GM10266 (cell line): Measurements from ENCODE around the gene TRAF2.

ENCODE experiments used
- DNase-seq: peaks from one replicate; pipeline ENCODE4 v3.0.0; 2012; ENCODE audit errors: extremely low spot score
- TF ChIP-seq, protein P1 (sequence below): IDR thresholded peaks from 2 replicates; pipeline ENCODE4 v1.5.1; 2012; ENCODE audit warnings: mild to moderate bottlenecking, low read depth; ENCODE audit not compliant: control insufficient read depth, insufficient read depth; ENCODE audit errors: missing control alignments

TRAF2 gene

GRCh38 chr9:136910197-136910900 lies 24.0 kb downstream of the TRAF2 start:
- no peak for DNase-seq
- TF ChIP-seq, protein P1, sequence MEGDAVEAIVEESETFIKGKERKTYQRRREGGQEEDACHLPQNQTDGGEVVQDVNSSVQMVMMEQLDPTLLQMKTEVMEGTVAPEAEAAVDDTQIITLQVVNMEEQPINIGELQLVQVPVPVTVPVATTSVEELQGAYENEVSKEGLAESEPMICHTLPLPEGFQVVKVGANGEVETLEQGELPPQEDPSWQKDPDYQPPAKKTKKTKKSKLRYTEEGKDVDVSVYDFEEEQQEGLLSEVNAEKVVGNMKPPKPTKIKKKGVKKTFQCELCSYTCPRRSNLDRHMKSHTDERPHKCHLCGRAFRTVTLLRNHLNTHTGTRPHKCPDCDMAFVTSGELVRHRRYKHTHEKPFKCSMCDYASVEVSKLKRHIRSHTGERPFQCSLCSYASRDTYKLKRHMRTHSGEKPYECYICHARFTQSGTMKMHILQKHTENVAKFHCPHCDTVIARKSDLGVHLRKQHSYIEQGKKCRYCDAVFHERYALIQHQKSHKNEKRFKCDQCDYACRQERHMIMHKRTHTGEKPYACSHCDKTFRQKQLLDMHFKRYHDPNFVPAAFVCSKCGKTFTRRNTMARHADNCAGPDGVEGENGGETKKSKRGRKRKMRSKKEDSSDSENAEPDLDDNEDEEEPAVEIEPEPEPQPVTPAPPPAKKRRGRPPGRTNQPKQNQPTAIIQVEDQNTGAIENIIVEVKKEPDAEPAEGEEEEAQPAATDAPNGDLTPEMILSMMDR = no peak

GRCh38 chr9:136910901-136911245 lies 24.6 kb downstream of the TRAF2 start:
- TF ChIP-seq, protein P1 = no peak
- DNase-seq = no peak

DNA sequence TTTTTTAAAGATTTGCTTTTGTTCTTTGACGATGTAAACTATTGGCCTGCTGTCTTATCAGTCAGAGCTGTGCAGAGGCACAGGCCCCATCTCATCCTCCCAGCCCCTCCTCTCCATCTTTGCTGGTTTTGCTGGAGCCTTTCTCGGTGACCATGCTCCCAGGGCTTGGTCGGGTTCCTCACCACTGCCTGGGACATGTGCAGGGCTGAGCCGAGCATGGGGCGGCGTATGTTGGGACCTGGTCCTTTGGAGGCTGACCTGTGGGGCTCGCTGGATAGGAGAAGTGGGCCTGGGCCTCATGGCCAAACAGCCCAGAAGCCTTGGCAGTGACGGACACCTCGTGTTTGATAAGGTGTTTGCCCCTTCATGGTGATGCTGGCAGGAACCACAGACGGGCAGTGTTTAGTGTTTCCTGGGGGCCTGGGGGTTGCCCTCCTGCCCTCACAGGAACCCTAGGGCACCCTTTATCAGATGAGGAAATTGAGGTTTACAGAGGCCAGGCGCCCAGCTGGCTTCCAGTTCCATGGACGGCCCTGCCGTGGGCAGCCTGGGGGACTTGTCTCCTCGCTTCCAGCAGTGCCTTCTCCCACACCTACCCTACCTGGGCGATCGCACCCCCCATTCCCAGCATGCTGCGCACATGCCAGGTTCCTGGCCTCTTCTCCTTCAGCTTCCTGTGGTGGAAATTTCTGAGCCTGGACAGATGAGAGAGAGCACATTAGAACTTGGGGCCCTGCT lies 27.6 kb downstream of the TRAF2 start:
- DNase-seq = no peak
- TF ChIP-seq, protein P1 = no peak

DNA sequence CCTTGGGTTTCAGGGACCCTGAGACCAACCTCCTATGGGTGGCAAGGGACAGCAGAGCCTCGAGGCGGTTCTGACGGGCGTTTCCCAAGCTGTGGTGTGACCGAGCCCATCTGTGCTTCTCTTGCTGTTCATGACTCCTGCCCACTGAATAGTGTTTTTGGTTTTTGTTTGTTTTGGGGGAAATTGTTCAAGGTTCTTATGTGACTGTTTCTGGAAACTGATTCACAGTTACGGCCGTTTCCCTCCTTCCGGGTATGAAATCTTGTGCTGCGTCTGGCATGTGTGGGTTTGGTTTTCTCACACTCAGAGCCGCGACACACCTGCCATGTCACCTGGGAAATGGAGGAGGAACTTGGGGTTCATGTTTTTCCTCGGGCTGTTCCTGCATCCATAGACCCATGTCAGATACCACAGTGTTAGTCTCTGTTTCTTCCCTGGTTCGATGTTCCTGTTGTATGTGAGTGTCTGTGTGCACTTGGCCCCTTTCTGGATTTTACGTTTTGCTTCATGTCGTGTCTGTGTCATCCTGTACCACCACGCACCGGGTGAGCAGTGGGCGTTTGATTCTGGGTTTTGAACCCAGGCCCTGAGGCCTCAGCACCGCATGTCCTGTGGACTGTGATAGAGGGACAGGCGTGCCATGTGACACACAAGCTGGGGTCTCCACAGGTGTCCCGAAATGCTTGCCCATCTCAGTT lies 29.5 kb downstream of the TRAF2 start:
- TF ChIP-seq, protein P1 = no peak

GRCh38 chr9:136916330-136917184 lies 30.2 kb downstream of the TRAF2 start:
- no peak for DNase-seq
- TF ChIP-seq, protein P1 = no peak

More for the DNA sequence above, 29.5 kb downstream of the TRAF2 start:
- no peak for DNase-seq

DNA sequence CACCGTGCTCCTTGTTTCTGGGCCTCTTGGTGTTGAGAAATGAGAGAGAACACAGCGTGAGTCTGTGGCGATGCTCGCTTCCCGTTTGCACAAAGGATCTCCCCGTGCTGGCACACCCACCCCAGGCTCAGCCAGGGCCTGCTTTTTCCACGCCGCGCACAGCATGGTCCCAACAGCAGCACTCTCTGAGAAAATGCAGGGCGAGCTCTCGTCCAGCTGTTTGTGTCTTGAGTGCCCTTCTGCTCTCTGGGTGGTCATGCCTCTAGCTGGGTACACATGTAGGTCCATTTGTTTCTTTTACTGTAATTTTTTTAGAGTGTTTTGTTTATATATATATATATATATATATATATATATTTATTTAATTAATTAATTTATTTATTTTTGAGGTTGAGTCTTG lies 31.6 kb downstream of the TRAF2 start:
- DNase-seq = no peak
- TF ChIP-seq, protein P1 = no peak
